PC-9 (cell line): ENCODE results near the gene NBPF3. TPM values are rescaled to one million over a fixed set of nuclear protein-coding genes. Genes with fewer than 3 reads are reported as not detected.

Experiments
- BruUV-seq: library from RNA; stranded (reverse); fragments of 400-500 nt; replicated peaks from 2 replicates; lab custom pipeline; 2021; lab: Mats Ljungman, UMichigan
- CTCF ChIA-PET: fragments of 300-600 bp; sonication (Branson Sonifier 250); formaldehyde crosslinking; loops from one replicate; lab custom pipeline; 2022; ENCODE audit warnings: antibody characterized with exemption; lab: Charles Lee
- POLR2A ChIA-PET: fragments of 300-600 bp; sonication (Branson Sonifier 250); formaldehyde crosslinking; loops from one replicate; lab custom pipeline; 2022; ENCODE audit warnings: antibody characterized with exemption; ENCODE audit not compliant: unreplicated experiment; lab: Charles Lee
- DNase-seq, 2 experiments: peaks; one replicate each; pipeline versions ENCODE4 v3.0.0 to v3.0.0-alpha.2; 2015 to 2022; ENCODE audit warnings: mixed read lengths in 1 of 2
- H2AFZ ChIP-seq: fragments of 200-600 bp; sonication (generic); 2 replicates; pipeline ENCODE4 v1.8.1; 2017; ENCODE audit warnings: antibody characterized with exemption
- H3F3A ChIP-seq: fragments of 200-600 bp; sonication (generic); 2 replicates; pipeline ENCODE4 v1.8.1; 2017; ENCODE audit warnings: antibody characterized with exemption, mild to moderate bottlenecking, low read depth; ENCODE audit not compliant: insufficient read depth
- H3K27ac ChIP-seq: fragments of 200-600 bp; sonication (generic); 2 replicates; pipeline ENCODE4 v1.6.1; 2016; ENCODE audit warnings: mixed run types
- H3K27me3 ChIP-seq: fragments of 200-600 bp; sonication (generic); 2 replicates; pipeline ENCODE4 v1.6.1; 2016; ENCODE audit warnings: low read depth, mixed run types; ENCODE audit not compliant: insufficient read depth
- H3K36me3 ChIP-seq: fragments of 200-600 bp; sonication (generic); 2 replicates; pipeline ENCODE4 v1.6.1; 2016; ENCODE audit warnings: low read depth, mixed run types
- H3K4me1 ChIP-seq: fragments of 200-600 bp; sonication (generic); replicated peaks from 2 replicates; pipeline ENCODE4 v1.6.1; 2016; ENCODE audit warnings: mixed run types; ENCODE audit not compliant: insufficient read depth
- H3K4me2 ChIP-seq: fragments of 200-600 bp; sonication (generic); 2 replicates; pipeline ENCODE4 v1.6.1; 2017; ENCODE audit warnings: mixed run types
- H3K4me3 ChIP-seq: fragments of 200-600 bp; sonication (generic); 2 replicates; pipeline ENCODE4 v1.6.1; 2016; ENCODE audit warnings: mixed run types
- H3K79me2 ChIP-seq: fragments of 200-600 bp; sonication (generic); 2 replicates; pipeline ENCODE4 v1.6.1; 2017; ENCODE audit warnings: low read depth, mixed run types
- H3K9me2 ChIP-seq: fragments of 200-600 bp; sonication (generic); 2 replicates; pipeline ENCODE4 v1.8.1; 2017; ENCODE audit warnings: mild to moderate bottlenecking; ENCODE audit not compliant: insufficient read depth
- H3K9me3 ChIP-seq: fragments of 200-600 bp; sonication (generic); 2 replicates; pipeline ENCODE4 v1.8.1; 2016; ENCODE audit warnings: low read depth; ENCODE audit not compliant: insufficient read depth
- H4K20me1 ChIP-seq: fragments of 200-600 bp; sonication (generic); 2 replicates; pipeline ENCODE4 v1.8.1; 2017; ENCODE audit not compliant: insufficient read depth
- CTCF ChIP-seq: fragments of 200-600 bp; sonication (generic); conservative IDR thresholded peaks from 2 replicates; pipeline ENCODE4 v1.6.1; 2017; ENCODE audit warnings: mixed run types, antibody characterized with exemption, mild to moderate bottlenecking, moderate library complexity
- EZH2 ChIP-seq: fragments of 200-600 bp; sonication (generic); IDR thresholded peaks from 2 replicates; pipeline ENCODE4 v1.8.0; 2017; ENCODE audit warnings: antibody characterized with exemption, low read depth
- intact Hi-C: fragments of 100-400 bp; cut with micrococcal nuclease; formaldehyde crosslinking; loops from one replicate; pipeline ENCODE4 v1.10.0; 2022; ENCODE audit not compliant: unreplicated experiment
- total RNA-seq: library from RNA; stranded (reverse); gene quantifications from 2 replicates; pipeline ENCODE4 v1.2.3, GENCODE V29; 2021

NBPF3 gene
- total RNA-seq, 1 experiment from 2014 or later = 19.2 TPM

- no peaks in the 10 kb centered on the region for H3K79me2 ChIP-seq
- no peak for TF ChIP-seq EZH2
- no peak for TF ChIP-seq CTCF
- no peaks in the 10 kb centered on the region; the same call in 1 of the 2 replicates for H3K4me1 ChIP-seq
- ChIA-PET CTCF (interaction anchor here (0.7 kb wide), 1 partner anchor 230 kb away, joined by 4 read pairs; no protein-coding TSS in a partner anchor), POLR2A (no interaction called here)
- H3K27me3 ChIP-seq = no peaks in the 10 kb centered on the region
- no peak for DNase-seq
- H4K20me1 ChIP-seq = no peaks in the 10 kb centered on the region
- no TSS peak for BruUV-seq
- no peaks in the 10 kb centered on the region for H3K36me3 ChIP-seq
- no peak overlapping the region for H3K4me2 ChIP-seq
- no peak overlapping the region for H2AFZ ChIP-seq
- no peak overlapping the region for H3K27ac ChIP-seq
- H3F3A ChIP-seq = no peaks in the 10 kb centered on the region
- intact Hi-C loops = no loop called here
- H3K4me3 ChIP-seq = no peak overlapping the region
- H3K9me2 ChIP-seq = no peaks in the 10 kb centered on the region
- H3K9me3 ChIP-seq = no peaks in the 10 kb centered on the region
These were observed 81.2 kb downstream of the NBPF3 start for GRCh38 chr1:21520899-21521716.

- H3K9me3 ChIP-seq = no peaks in the 10 kb centered on the region
- TF ChIP-seq EZH2 (no peak), CTCF (no peak)
- H2AFZ ChIP-seq = no peak overlapping the region
- no peaks in the 10 kb centered on the region for H3K36me3 ChIP-seq
- no peaks in the 10 kb centered on the region for H3K27me3 ChIP-seq
- H4K20me1 ChIP-seq = no peaks in the 10 kb centered on the region
- no peak overlapping the region for H3K4me2 ChIP-seq
- H3K79me2 ChIP-seq = no peaks in the 10 kb centered on the region
- intact Hi-C loops = no loop called here
- no peaks in the 10 kb centered on the region for H3F3A ChIP-seq
- no peak overlapping the region for H3K27ac ChIP-seq
- H3K4me3 ChIP-seq = no peak overlapping the region
- ChIA-PET POLR2A (no interaction called here), CTCF (interaction anchor here (0.6 to 0.7 kb wide), 2 partner anchors 158 to 231 kb away, joined by 3 to 4 read pairs; no protein-coding TSS in a partner anchor)
- no peak for DNase-seq
- BruUV-seq = no TSS peak
- H3K9me2 ChIP-seq = no peaks in the 10 kb centered on the region
- no peaks in the 10 kb centered on the region; the same call in 1 of the 2 replicates for H3K4me1 ChIP-seq
These were observed 81.8 kb downstream of the NBPF3 start for GRCh38 chr1:21521717-21522060.

- Histone ChIP-seq H3K4me3 (no peak overlapping the region), H3K9me3 (no peaks in the 10 kb centered on the region), H3F3A (no peaks in the 10 kb centered on the region), H4K20me1 (no peaks in the 10 kb centered on the region), H3K4me1 (no peaks in the 10 kb centered on the region), H3K27ac (no peak overlapping the region), H3K4me2 (no peak overlapping the region), H2AFZ (no peak overlapping the region), H3K36me3 (no peaks in the 10 kb centered on the region), H3K27me3 (no peaks in the 10 kb centered on the region), H3K9me2 (no peaks in the 10 kb centered on the region), H3K79me2 (no peaks in the 10 kb centered on the region)
- TF ChIP-seq EZH2 = no peak
- no peak for TF ChIP-seq CTCF
- DNase-seq = no peak
- ChIA-PET POLR2A (no interaction called here), CTCF (no interaction called here)
- intact Hi-C loops = no loop called here
- no TSS peak for BruUV-seq
These were observed 82.6 kb downstream of the NBPF3 start for GRCh38 chr1:21522525-21523038.
